Measurements from ENCODE around the gene OSBPL9.
A peak's percentile ranks its signal among the peaks of the same experiment; 100 is the strongest.

Gene OSBPL9

GRCh38 chr1:51570063-51570710, 46.7 kb upstream of the OSBPL9 start:
- Histone ChIP-seq H3K36me3 (ENCODE audit: control insufficient read depth in 2 of 2, insufficient read depth in 1 of 2, low read length in 2 of 2) (no peaks in the 10 kb centered on the region), H3K27ac (ENCODE audit: extremely low read depth, low read depth, low read length) (peak overlapping the region; percentile 3; the same call in 1 of the 2 replicates), H3K4me1 (ENCODE audit: control insufficient read depth, insufficient read depth, low read length) (peaks cover 5% of the 10 kb centered on the region; the same call in 1 of the 2 replicates), H3K9me3 (ENCODE audit: control insufficient read depth, insufficient read depth, low read depth, low read length) (no peaks in the 10 kb centered on the region), H3K4me3 (ENCODE audit: low read depth, low read length) (no peak overlapping the region)
- ChIA-PET CTCF (interaction anchor here (0.7 to 2.2 kb wide), 4 partner anchors 45 to 1822 kb away, joined by 3 to 10 read pairs (median 4); no protein-coding TSS in a partner anchor), POLR2A (interaction anchor here (1.0 to 1.4 kb wide), 3 partner anchors 47 to 177 kb away, joined by 3 to 5 read pairs (median 4); no protein-coding TSS in a partner anchor)
- TF ChIP-seq ZNF629 (tag by site-specific recombination; IDR thresholded peaks at IDR 0.05): 0 out of 2 replicates have a peak, but pooled peaks have one; percentile 1
- no peak for TF ChIP-seq KLF7 (tag by site-specific recombination; IDR thresholded peaks at IDR 0.05; ENCODE audit: borderline replicate concordance)

GRCh38 chr1:51572365-51572764, 44.5 kb upstream of the OSBPL9 start:
- H3K4me3 ChIP-seq (ENCODE audit: low read depth, low read length): no peak overlapping the region
- H3K36me3 ChIP-seq (ENCODE audit: control insufficient read depth in 2 of 2, insufficient read depth in 1 of 2, low read length in 2 of 2): no peaks in the 10 kb centered on the region
- no peak for TF ChIP-seq ZNF157 (tag by site-specific recombination; IDR thresholded peaks at IDR 0.05)
- no peak for TF ChIP-seq ZNF391 (tag by site-specific recombination; IDR thresholded peaks at IDR 0.05; ENCODE audit: borderline replicate concordance, low read depth)
- no peak for TF ChIP-seq WT1 (tag by site-specific recombination; IDR thresholded peaks at IDR 0.05)
- TF ChIP-seq ZNF138 (tag by site-specific recombination; IDR thresholded peaks at IDR 0.05; ENCODE audit: borderline replicate concordance): no peak
- TF ChIP-seq ZNF155 (tag by site-specific recombination; IDR thresholded peaks at IDR 0.05): no peak
- no peak for TF ChIP-seq ZNF501 (tag by site-specific recombination; IDR thresholded peaks at IDR 0.05)
- TF ChIP-seq ZNF416 (tag by site-specific recombination; IDR thresholded peaks at IDR 0.05): no peak
- TF ChIP-seq ZNF112 (tag by site-specific recombination; IDR thresholded peaks at IDR 0.05): no peak
- ChIA-PET CTCF (interaction anchor here (0.6 to 1.0 kb wide), 3 partner anchors 8 to 353 kb away, joined by 3 to 4 read pairs (median 3); no protein-coding TSS in a partner anchor), POLR2A (interaction anchor here (1.8 kb wide), 1 partner anchor 53 kb away, joined by 4 read pairs; the partner anchor contains the start of gene EPS15)
- H3K27ac ChIP-seq (ENCODE audit: extremely low read depth, low read depth, low read length): no peak overlapping the region
- no peaks in the 10 kb centered on the region for H3K9me3 ChIP-seq (ENCODE audit: control insufficient read depth, insufficient read depth, low read depth, low read length)
- H3K4me1 ChIP-seq (ENCODE audit: control insufficient read depth, insufficient read depth, low read length): peaks cover 7% of the 10 kb centered on the region

GRCh38 chr1:51574796-51575195, 42.1 kb upstream of the OSBPL9 start:
- POLR2A ChIA-PET: no interaction called here
- H3K4me1 ChIP-seq (ENCODE audit: control insufficient read depth, insufficient read depth, low read length): peaks cover 7% of the 10 kb centered on the region
- CTCF ChIA-PET: no interaction called here
- TF ChIP-seq ZSCAN16 (tag by site-specific recombination; IDR thresholded peaks at IDR 0.05) (no peak), HOXD13 (CRISPR knock-in tag; IDR thresholded peaks at IDR 0.05; ENCODE audit: borderline replicate concordance) (no peak), ZNF239 (tag by site-specific recombination; IDR thresholded peaks at IDR 0.05) (no peak), ZNF324 (tag by site-specific recombination; IDR thresholded peaks at IDR 0.05) (no peak), ZNF580 (tag by site-specific recombination; IDR thresholded peaks at IDR 0.05) (no peak), ZNF302 (tag by site-specific recombination; IDR thresholded peaks at IDR 0.05; ENCODE audit: low read depth) (no peak), ZNF776 (tag by site-specific recombination; IDR thresholded peaks at IDR 0.05; ENCODE audit: borderline replicate concordance) (no peak), ZNF146 (tag by site-specific recombination; IDR thresholded peaks at IDR 0.05) (no peak), GFI1B (tag by site-specific recombination; IDR thresholded peaks at IDR 0.05) (no peak)
- H3K27ac ChIP-seq (ENCODE audit: extremely low read depth, low read depth, low read length): peak overlapping the region; percentile 42; the same call in 1 of the 2 replicates
- H3K36me3 ChIP-seq (ENCODE audit: control insufficient read depth in 2 of 2, insufficient read depth in 1 of 2, low read length in 2 of 2): no peaks in the 10 kb centered on the region
- no peaks in the 10 kb centered on the region for H3K9me3 ChIP-seq (ENCODE audit: control insufficient read depth, insufficient read depth, low read depth, low read length)
- no peak overlapping the region for H3K4me3 ChIP-seq (ENCODE audit: low read depth, low read length)

Data from HEK293 (cell line).